ENCODE results near the gene COL16A1.

COL16A1 gene

DNA sequence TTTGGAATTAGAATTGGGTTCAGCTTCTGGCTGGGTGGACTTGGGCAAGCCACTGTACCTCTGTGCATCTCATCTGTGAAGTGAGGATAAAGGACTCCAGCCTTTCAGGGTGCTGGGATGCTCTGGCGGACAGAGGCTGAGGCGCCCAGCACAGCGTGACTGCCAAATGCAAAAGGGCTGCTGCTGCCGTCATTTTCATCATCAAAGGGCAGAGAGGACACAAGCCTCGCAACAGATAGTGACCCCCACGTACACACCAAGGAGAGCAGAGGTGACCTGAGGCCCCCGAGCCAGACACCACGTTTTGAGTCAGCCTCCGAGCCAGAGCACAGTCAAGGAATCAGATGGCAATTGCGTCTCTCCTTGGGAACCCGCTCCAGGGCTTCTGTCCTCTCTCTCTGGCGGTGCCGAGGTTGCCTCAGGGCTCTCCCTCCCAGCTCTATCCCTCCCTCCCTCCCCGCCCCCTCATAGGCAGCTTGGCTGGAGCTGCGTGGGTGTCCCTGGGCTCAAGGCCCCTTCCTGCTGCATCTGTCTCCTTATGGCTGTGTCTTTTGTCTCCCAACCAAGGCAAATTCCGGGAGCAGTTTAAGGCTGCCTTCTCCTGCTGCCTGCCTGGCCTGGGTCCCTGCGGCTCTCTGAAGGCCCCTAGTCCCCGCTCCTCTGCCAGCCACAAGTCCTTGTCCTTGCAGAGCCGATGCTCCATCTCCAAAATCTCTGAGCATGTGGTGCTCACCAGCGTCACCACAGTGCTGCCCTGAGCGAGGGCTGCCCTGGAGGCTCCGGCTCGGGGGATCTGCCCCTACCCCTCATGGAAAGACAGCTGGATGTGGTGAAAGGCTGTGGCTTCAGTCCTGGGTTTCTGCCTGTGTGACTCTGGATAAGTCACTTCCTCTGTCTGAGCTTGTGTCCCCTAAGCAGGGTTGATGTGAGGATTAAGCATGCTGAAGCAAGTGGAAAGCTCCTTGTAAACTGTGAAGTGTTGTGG lies 77.3 kb downstream of the COL16A1 start:
- FAIRE-seq, result no peak
- DNase-seq (ENCODE audit: low spot score), result no peak

GRCh38 chr1:31625561-31626222 lies 78.1 kb downstream of the COL16A1 start:
- no peak for DNase-seq (ENCODE audit: low spot score)
- FAIRE-seq, result no peak

DNA sequence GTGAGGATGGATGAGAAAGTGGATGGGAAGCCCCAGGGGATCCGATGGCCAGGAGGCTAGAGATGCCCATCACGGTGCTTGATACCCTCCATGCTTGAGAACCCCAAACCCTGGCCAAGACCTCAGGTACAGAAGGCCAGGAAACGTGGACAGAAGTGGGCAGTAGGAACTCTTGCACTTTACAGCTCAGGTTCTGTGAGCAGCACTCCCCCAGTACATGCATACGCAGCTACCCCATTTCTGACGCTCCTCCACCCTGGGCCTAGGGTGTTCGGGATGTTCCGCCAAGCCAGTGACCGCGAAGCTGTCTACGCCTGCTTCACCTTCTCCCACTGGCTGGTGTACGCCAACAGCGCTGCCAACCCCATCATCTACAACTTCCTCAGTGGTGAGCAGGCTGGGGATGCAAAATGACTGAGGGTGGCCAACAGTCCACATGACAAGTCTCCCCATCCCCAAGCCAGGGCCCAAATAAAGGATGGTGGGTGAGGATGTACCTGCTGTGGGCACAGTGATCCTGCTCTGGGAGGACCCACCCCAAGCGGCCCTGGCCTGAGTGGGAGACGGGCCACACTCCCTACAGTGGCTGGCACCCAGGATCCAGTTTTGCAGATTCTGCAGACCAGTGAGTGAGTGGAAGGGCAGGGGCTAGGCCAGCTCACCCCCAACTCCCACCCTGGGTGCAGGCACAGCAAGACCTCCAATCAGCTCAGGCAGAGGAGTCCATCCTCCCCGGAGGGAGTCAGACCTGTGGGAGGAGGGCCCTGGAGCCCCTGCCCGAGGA lies 78.9 kb downstream of the COL16A1 start:
- FAIRE-seq, result no peak
- DNase-seq (ENCODE audit: low spot score), result no peak

- DNase-seq (ENCODE audit: low spot score) (no peak), FAIRE-seq (no peak)
Observed at GRCh38 chr1:31624309-31624708, 79.5 kb downstream of the COL16A1 start.

DNA sequence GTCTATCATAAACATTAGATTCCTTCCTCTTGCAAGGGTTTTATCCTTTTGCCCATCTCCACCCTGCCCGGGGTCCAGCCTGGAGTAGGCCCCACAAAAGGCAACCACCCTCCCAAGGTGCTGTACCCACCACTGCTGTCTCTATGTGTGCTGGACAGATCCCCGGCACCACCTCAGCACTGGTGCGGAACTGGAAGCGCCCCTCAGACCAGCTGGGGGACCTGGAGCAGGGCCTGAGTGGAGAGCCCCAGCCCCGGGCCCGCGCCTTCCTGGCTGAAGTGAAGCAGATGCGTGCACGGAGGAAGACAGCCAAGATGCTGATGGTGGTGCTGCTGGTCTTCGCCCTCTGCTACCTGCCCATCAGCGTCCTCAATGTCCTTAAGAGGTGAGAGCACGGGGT lies 80.5 kb downstream of the COL16A1 start:
- DNase-seq (ENCODE audit: low spot score), result no peak
- FAIRE-seq, result no peak

DNA sequence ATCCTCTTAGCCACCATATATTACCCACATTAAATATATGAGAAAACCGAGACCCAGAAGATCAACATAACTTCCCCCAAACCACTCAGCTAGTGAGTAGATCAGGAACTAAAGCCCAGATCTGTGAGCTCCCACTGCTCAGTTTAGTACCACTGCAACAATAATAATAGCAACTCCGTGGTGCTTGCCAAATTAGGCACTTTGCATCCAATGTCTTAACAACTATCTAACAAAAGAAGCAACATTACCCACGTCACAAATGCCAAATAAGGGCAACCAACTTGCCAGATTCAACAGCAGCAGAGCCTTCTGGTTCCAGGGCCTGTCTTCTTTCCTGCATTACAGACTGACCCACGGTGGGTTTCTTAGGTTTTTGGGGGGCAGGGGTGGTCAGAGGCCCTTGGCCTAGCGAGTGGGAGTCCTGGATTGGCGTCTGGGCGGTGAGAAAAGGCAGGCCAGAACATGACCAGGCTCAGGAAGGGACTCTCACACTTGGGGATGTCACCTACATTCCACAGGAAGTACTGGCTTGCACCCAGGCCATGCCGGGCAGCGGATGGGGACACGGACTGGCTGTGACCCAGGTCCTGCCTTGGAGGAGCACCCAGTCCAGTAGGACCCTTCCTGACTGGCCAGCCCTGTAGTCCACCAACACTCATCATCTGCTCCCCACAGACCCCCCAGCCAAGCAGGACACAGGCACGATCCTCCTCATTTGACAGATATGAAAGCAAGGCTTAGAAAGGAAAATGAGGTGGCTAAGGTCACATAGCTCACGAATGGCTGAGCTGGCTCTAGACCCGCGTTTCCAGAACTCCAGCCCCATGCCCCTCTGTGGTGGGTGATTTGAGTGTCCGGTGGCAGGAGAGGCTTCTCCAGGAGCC lies 81.7 kb downstream of the COL16A1 start:
- FAIRE-seq, result no peak
- no peak for DNase-seq (ENCODE audit: low spot score)

- FAIRE-seq, result no peak
- no peak for DNase-seq (ENCODE audit: low spot score)
Observed at GRCh38 chr1:31621498-31621820, 82.4 kb downstream of the COL16A1 start.

DNA sequence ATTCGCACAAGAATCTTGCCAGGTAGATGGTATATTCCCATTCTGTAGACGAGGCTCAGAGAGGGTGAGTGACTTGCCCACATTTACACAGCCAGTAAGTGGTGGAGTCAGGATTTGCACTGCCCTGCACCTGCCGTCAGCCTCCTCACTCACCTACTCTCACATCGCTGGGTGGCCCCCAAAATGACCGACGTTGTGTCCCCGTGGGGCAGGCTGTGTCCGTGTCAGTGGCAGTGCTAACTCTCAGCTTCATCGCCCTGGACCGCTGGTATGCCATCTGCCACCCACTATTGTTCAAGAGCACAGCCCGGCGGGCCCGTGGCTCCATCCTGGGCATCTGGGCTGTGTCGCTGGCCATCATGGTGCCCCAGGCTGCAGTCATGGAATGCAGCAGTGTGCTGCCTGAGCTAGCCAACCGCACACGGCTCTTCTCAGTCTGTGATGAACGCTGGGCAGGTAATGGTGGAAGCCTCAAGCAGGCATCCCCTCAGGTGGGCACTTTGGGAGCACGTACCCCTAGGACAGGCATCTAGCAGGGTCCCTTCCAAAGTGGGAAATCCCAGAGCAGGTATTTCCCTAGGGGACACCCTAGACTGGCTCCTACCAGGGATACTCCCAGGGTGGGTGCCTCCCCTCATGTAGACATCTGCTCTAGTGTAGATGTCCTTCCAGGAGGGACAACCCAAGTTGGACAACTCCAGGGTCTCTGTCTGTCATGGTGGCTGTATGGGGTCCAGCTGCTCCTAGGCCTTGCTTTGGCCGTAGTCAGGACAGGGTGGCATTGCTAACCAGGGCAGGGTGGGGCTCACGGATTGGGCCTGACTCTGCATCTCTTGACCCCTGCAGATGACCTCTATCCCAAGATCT lies 83.0 kb downstream of the COL16A1 start:
- FAIRE-seq (no peak), DNase-seq (ENCODE audit: low spot score) (no peak)

GRCh38 chr1:31618916-31619846 lies 84.6 kb downstream of the COL16A1 start:
- FAIRE-seq, result no peak
- DNase-seq (ENCODE audit: low spot score), result no peak

DNA sequence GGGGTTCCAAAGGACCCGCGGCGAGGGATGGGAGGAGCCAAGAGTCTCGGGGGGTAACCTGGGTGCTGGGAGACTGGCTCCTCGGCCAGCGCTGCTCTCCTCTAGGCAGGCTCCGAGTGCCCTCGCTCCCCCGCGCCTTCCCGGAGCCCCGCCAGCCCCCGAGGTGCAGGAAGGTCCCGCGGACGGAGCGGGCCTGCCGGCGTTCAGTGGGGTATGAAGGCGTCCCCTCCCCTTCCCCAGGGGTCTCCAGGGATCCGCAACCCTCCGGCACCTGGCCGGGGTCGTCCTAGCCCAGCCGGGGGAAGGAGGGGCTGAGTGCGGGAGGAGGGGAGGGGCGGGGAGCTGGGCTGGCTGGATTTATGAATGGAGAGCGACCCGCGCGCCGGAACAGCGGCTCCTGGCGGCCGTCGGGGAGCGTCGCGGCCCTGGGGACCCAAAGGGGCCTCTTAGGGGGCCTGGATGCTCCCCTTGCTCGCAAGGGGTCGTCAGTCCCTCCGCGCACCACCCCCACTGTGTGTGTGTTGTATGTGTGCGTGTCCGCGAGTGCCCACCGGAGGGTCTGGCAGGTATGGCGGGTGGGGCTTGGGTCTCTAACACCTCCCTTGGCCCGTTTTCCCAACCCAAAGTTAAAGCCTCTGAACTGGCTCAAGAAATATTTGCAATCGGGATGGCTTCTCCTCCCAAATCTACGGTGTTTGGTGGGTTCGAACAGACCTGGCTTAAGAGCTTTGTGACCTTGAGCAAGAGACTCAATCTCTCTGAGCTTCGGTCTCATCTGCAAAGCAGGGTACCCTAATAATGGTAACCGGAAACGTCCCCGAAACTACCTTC lies 85.7 kb downstream of the COL16A1 start:
- no peak for FAIRE-seq
- DNase-seq (ENCODE audit: low spot score), result peak; percentile 85

DNA sequence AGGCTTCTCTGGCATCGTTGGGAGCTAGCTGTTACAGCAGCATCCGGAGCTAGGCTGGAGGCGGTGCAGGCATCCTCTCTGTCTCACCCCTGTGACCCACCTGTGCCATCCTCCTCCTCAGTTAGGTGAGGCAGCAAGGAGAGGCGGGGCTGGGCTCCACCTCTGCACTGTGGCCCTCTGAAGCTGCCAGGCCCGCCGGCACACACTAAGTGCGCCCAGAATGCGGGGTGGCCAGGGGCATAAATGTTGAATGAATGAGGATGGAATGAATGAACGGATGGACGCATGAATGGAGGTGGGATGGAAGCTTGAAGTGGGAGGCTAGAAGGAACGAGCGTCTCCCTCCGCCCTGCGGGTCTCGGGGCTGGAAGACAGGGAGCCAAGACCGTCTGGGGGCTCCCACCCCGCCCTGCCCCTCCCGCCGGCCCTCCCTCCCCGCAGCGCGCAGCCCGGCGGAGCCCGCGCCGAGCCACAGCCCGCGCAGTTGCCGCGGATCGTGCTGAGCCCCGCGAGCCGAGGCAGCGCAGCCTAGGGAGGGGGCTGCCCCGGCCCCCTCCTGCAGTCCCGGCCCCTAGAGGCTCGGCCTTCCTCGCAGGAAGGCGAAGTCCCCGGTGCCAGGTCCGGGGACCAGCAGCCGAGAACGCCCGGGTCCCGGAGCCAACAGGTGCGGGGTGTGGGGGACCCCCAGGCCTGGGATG lies 86.5 kb downstream of the COL16A1 start, which contains the start of gene HCRTR1:
Gene HCRTR1, plus strand, starts transcription at position 472 of the 698 bp plus-strand sequence. CDS start 1,504 bp downstream, outside the sequence.
- FAIRE-seq, result no peak

GRCh38 chr1:31615939-31616338 lies 87.9 kb downstream of the COL16A1 start:
- no peak for DNase-seq (ENCODE audit: low spot score)
- FAIRE-seq, result no peak

More for the DNA sequence above, 86.5 kb downstream of the COL16A1 start, which contains the start of gene HCRTR1:
- no peak for DNase-seq (ENCODE audit: low spot score)

DNA sequence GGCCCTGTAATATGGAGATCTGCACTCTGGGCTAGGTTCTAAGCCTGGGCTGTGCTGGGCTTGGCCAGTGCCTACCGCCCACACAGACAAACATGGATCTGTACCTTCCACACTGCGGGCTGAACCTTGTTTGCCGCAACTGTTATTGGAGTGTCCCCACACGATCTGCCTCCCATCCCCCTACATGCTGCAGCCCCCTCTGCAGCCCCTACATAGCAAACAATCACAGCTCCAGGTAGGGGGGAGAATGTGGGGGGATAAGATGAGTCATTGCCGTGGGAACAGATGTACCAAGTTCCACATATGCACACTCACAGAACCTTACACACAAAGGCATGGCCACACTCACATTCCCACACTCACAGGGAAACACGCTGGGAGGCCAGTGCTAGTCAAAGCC lies 88.4 kb downstream of the COL16A1 start:
- DNase-seq (ENCODE audit: low spot score), result no peak
- no peak for FAIRE-seq

- DNase-seq (ENCODE audit: low spot score), result no peak
- no peak for FAIRE-seq
Observed at GRCh38 chr1:31614414-31615005, 89.3 kb downstream of the COL16A1 start.

DNA sequence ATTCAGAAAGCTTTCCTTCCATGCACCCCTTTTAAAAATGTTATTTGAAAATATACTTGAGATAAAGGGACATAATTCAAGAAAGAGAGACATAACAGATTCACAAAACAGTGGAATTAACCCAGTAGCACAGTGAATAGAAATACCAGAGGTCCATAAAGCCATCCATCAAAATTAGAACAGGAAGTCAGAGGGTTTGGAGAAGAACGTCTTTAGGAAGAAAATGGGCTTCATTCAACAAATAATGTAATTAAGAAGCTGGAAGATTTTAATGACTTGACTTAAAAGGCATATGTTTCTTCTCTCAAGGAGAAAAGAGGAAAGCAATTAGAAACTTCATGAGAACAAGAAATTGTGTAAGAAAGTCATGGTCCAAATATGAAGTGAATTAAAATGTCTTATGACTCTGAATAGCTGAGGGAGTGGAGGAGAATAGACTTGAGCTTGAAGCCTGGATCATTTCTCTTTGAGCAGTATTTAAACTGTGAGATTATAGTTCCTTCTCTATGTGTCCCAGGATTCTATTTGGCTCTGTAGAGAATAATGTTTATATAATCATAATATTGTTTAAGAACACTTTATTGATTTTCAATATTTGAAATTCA lies 94.2 kb downstream of the COL16A1 start:
- FAIRE-seq (no peak), DNase-seq (ENCODE audit: low spot score) (no peak)

- FAIRE-seq (no peak), DNase-seq (ENCODE audit: low spot score) (no peak)
Observed at GRCh38 chr1:31607360-31607759, 96.5 kb downstream of the COL16A1 start.

Measured in urothelium cell line (cell line).